KMS-11 (cell line): ENCODE data around the gene CALML5.

Source experiments
- H2AFZ ChIP-seq: fragments of 200-600 bp; sonication (generic); 2 replicates; pipeline ENCODE4 v1.6.1; 2016; ENCODE audit warnings: antibody characterized with exemption, mixed run types, low read depth
- H3K27ac ChIP-seq: fragments of 200-600 bp; sonication (generic); 2 replicates; pipeline ENCODE4 v1.6.1; 2016; ENCODE audit warnings: mild to moderate bottlenecking, mixed run types
- H3K27me3 ChIP-seq: fragments of 200-600 bp; sonication (generic); 2 replicates; pipeline ENCODE4 v1.6.1; 2017; ENCODE audit warnings: mild to moderate bottlenecking, low read depth, mixed run types, moderate library complexity; ENCODE audit not compliant: insufficient read depth
- H3K36me3 ChIP-seq: fragments of 200-600 bp; sonication (generic); 2 replicates; pipeline ENCODE4 v1.6.1; 2017; ENCODE audit warnings: mild to moderate bottlenecking, mixed run types; ENCODE audit not compliant: insufficient read depth
- H3K4me1 ChIP-seq: fragments of 200-600 bp; sonication (generic); 2 replicates; pipeline ENCODE4 v1.6.1; 2016; ENCODE audit warnings: mild to moderate bottlenecking, low read depth, mixed run types; ENCODE audit not compliant: poor library complexity, severe bottlenecking
- H3K4me2 ChIP-seq: fragments of 200-600 bp; sonication (generic); 2 replicates; pipeline ENCODE4 v1.7.0; 2016; ENCODE audit warnings: mild to moderate bottlenecking, mixed run types
- H3K4me3 ChIP-seq: fragments of 200-600 bp; sonication (generic); IDR thresholded peaks from 2 replicates; pipeline ENCODE4 v1.6.1; 2017; ENCODE audit warnings: low read depth, low read length, mixed read lengths; ENCODE audit not compliant: insufficient read depth
- H3K79me2 ChIP-seq: fragments of 200-600 bp; sonication (generic); 2 replicates; pipeline ENCODE4 v1.6.1; 2016; ENCODE audit warnings: low read depth, mixed run types; ENCODE audit not compliant: insufficient read depth
- H3K9ac ChIP-seq: fragments of 200-600 bp; sonication (generic); 2 replicates; pipeline ENCODE4 v1.6.1; 2016; ENCODE audit warnings: mild to moderate bottlenecking, mixed run types
- H4K20me1 ChIP-seq: fragments of 200-600 bp; sonication (generic); 2 replicates; pipeline ENCODE4 v1.6.1; 2016; ENCODE audit warnings: mild to moderate bottlenecking, mixed run types; ENCODE audit not compliant: insufficient read depth
- CTCF ChIP-seq: fragments of 200-600 bp; sonication (generic); conservative IDR thresholded peaks from 2 replicates; pipeline ENCODE4 v1.6.1; 2017; ENCODE audit warnings: low read depth, mild to moderate bottlenecking, antibody characterized with exemption, low read length, moderate library complexity, mixed read lengths

CALML5 gene

DNA sequence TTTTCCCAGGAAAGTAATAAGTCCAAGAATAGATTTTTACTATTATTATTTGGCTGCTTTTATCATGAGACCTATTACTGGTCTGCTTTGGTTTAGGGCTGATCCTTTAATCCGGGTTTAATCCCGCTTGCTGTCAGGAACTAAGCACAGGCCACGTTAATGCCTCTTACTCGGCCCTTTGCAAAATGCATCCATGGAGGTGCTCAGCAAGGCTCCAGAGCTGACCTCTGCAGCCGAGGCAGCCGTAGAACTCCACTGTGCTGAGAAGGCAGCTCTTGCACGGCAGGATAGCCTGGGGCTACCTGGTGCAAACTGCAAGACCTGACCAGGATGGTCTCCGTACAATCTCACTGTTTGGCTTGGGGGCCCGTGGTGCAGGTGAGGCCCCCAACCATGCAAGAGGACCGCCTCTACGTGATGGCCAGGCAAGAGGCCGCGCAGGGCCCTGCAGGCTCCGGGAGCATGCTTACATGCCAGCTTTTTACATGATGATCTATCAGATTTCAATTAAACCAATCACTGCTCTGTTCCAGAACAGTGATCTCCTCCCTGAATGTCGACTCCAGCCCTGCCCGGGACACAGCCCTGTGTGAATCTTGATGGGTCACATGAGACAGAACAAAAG is 15.0 kb upstream of the CALML5 start:
- no peaks in the 10 kb centered on the region for H3K79me2 ChIP-seq
- no peaks in the 10 kb centered on the region for H4K20me1 ChIP-seq
- no peaks in the 10 kb centered on the region for H3K4me1 ChIP-seq
- H3K4me2 ChIP-seq = no peak overlapping the region
- no peaks in the 10 kb centered on the region for H3K36me3 ChIP-seq
- no peak overlapping the region for H2AFZ ChIP-seq
- no peak for TF ChIP-seq CTCF
- no peaks in the 10 kb centered on the region; the same call in 1 of the 2 replicates for H3K27me3 ChIP-seq
- no peak overlapping the region for H3K9ac ChIP-seq
- no peak overlapping the region for H3K27ac ChIP-seq
- no peak overlapping the region for H3K4me3 ChIP-seq

- Histone ChIP-seq H3K9ac (no peak overlapping the region), H2AFZ (no peak overlapping the region), H3K4me3 (no peak overlapping the region), H3K36me3 (no peaks in the 10 kb centered on the region), H4K20me1 (no peaks in the 10 kb centered on the region), H3K4me1 (no peaks in the 10 kb centered on the region), H3K4me2 (no peak overlapping the region), H3K79me2 (no peaks in the 10 kb centered on the region), H3K27ac (no peak overlapping the region), H3K27me3 (no peaks in the 10 kb centered on the region; the same call in 1 of the 2 replicates)
- no peak for TF ChIP-seq CTCF
Observed at GRCh38 chr10:5512881-5513612, 13.7 kb upstream of the CALML5 start.

GRCh38 chr10:5512331-5512730 is 13.0 kb upstream of the CALML5 start:
- Histone ChIP-seq H3K4me1 (no peaks in the 10 kb centered on the region), H3K9ac (no peak overlapping the region), H4K20me1 (no peaks in the 10 kb centered on the region), H3K27ac (no peak overlapping the region), H3K36me3 (no peaks in the 10 kb centered on the region), H3K4me2 (no peak overlapping the region), H3K27me3 (no peaks in the 10 kb centered on the region; the same call in 1 of the 2 replicates), H3K4me3 (no peak overlapping the region), H3K79me2 (no peaks in the 10 kb centered on the region), H2AFZ (no peak overlapping the region)
- no peak for TF ChIP-seq CTCF

DNA sequence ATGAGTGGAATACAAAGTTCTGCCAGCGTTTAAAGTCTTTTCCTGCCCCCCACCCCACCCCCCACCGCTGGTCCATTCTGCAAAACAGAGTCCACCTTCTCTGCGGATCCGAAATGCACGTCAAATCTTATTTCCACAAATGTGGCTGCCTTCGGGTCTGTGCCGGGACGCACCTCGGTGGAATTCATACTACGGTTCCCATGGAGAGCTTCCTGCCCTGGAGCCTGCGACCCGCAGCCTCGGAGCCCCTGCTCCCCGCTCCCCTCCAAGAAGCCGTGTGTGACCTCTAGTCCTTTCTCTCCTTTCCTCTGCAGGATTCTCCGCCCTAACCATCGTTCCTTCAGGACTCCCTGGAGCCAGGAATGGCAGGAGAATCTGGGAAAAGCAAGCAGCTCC is 12.5 kb upstream of the CALML5 start:
- Histone ChIP-seq H3K79me2 (no peaks in the 10 kb centered on the region), H3K4me1 (no peaks in the 10 kb centered on the region), H3K36me3 (no peaks in the 10 kb centered on the region), H3K4me3 (no peak overlapping the region), H3K4me2 (no peak overlapping the region), H3K9ac (no peak overlapping the region), H3K27ac (no peak overlapping the region), H3K27me3 (no peaks in the 10 kb centered on the region; the same call in 1 of the 2 replicates), H4K20me1 (no peaks in the 10 kb centered on the region), H2AFZ (no peak overlapping the region)
- TF ChIP-seq CTCF = no peak
